OCI-LY7 (cell line): ENCODE data around the gene MMP20. TPM values are rescaled to one million over a fixed set of nuclear protein-coding genes. Genes with fewer than 3 reads are reported as not detected.

Source experiments
- BruUV-seq: library from RNA; stranded (reverse); fragments of 400-500 nt; replicated peaks from 2 replicates; lab custom pipeline; 2021; lab: Mats Ljungman, UMichigan
- CTCF ChIA-PET: fragments of 300-600 bp; sonication (Branson Sonifier 250); formaldehyde crosslinking; loops from one replicate; lab custom pipeline; 2022; ENCODE audit warnings: antibody characterized with exemption; ENCODE audit not compliant: unreplicated experiment; lab: Charles Lee
- POLR2A ChIA-PET: fragments of 300-600 bp; sonication (Branson Sonifier 250); formaldehyde crosslinking; loops from one replicate; lab custom pipeline; 2022; ENCODE audit warnings: antibody characterized with exemption; lab: Charles Lee
- DNase-seq: peaks from one replicate; pipeline ENCODE4 v3.0.0-alpha.2; 2015; ENCODE audit warnings: low spot score
- H2AFZ ChIP-seq: fragments of 200-600 bp; sonication (generic), shearing (Covaris generic); 2 replicates; pipeline ENCODE4 v1.6.1; 2014; ENCODE audit warnings: mild to moderate bottlenecking, antibody characterized with exemption, low read length, moderate library complexity
- H3K27ac ChIP-seq: fragments of 200-600 bp; sonication (generic); 2 replicates; pipeline ENCODE4 v1.5.1; 2014; ENCODE audit warnings: mixed run types, low read depth, mild to moderate bottlenecking, moderate library complexity, low read length, inconsistent platforms; ENCODE audit not compliant: poor library complexity, severe bottlenecking
- H3K36me3 ChIP-seq: fragments of 200-600 bp; sonication (generic); 2 replicates; pipeline ENCODE4 v1.6.1; 2014; ENCODE audit warnings: mild to moderate bottlenecking, antibody characterized with exemption, low read length, moderate library complexity, mixed read lengths; ENCODE audit not compliant: insufficient read depth
- H3K4me1 ChIP-seq: fragments of 200-600 bp; sonication (generic); 2 replicates; pipeline ENCODE4 v1.5.1; 2014; ENCODE audit warnings: mild to moderate bottlenecking, low read length; ENCODE audit not compliant: insufficient read depth, poor library complexity, severe bottlenecking
- H3K4me2 ChIP-seq: fragments of 200-600 bp; sonication (generic); 2 replicates; pipeline ENCODE4 v1.6.1; 2014; ENCODE audit warnings: mild to moderate bottlenecking, low read length
- H3K4me3 ChIP-seq: fragments of 200-600 bp; sonication (generic); 2 replicates; pipeline ENCODE4 v1.5.1; 2014; ENCODE audit warnings: mild to moderate bottlenecking, low read depth, low read length; ENCODE audit not compliant: poor library complexity, severe bottlenecking
- H3K79me2 ChIP-seq: fragments of 200-600 bp; sonication (generic); 2 replicates; pipeline ENCODE4 v1.6.1; 2016; ENCODE audit warnings: low read depth, mild to moderate bottlenecking, low read length, moderate library complexity, mixed read lengths; ENCODE audit not compliant: insufficient read depth
- H3K9me2 ChIP-seq: fragments of 200-600 bp; sonication (generic); 2 replicates; pipeline ENCODE4 v1.6.1; 2016; ENCODE audit warnings: mild to moderate bottlenecking, low read length, mixed read lengths; ENCODE audit not compliant: insufficient read depth
- H3K9me3 ChIP-seq: fragments of 200-600 bp; sonication (generic); 2 replicates; pipeline ENCODE4 v1.6.1; 2014; ENCODE audit warnings: mild to moderate bottlenecking, mixed run types, low read length, mixed read lengths
- H4K20me1 ChIP-seq: fragments of 200-600 bp; sonication (generic); 2 replicates; pipeline ENCODE4 v1.6.1; 2014; ENCODE audit warnings: mild to moderate bottlenecking, antibody characterized with exemption, low read length, moderate library complexity, mixed read lengths; ENCODE audit not compliant: insufficient read depth
- CTCF ChIP-seq: fragments of 200-600 bp; sonication (generic); conservative IDR thresholded peaks from 2 replicates; pipeline ENCODE4 v1.5.1; 2014; ENCODE audit warnings: mild to moderate bottlenecking, antibody characterized with exemption, low read length, moderate library complexity, mixed read lengths
- EZH2phosphoT487 ChIP-seq: fragments of 200-600 bp; sonication (generic); IDR thresholded peaks from 2 replicates; pipeline ENCODE4 v1.6.1; 2018; ENCODE audit warnings: low read depth, borderline replicate concordance, mild to moderate bottlenecking, mixed run types, antibody characterized with exemption, low read length, moderate library complexity, mixed read lengths
- intact Hi-C: fragments of 100-400 bp; cut with micrococcal nuclease; formaldehyde crosslinking; loops from one replicate; pipeline ENCODE4 v1.10.0; 2022; ENCODE audit not compliant: unreplicated experiment
- total RNA-seq, 2 experiments: library from RNA; depleted of rRNA in 1 of 2; stranded (reverse); fragments of >200 nt in 1 of 2; shearing (Covaris generic) in 1 of 2; gene quantifications; 2 replicates each; pipeline ENCODE4 v1.2.3, GENCODE V29; 2014 to 2022

Gene MMP20
- total RNA-seq, 2 experiments from 2014 or later: not detected

- Histone ChIP-seq H3K4me1 (peaks cover 44% of the 10 kb centered on the region), H3K4me2 (peak overlapping the region; percentile 82)
- intact Hi-C loops: no loop called here
These were observed 64.5 kb downstream of the MMP20 start for GRCh38 chr11:102560555-102561011.

GRCh38 chr11:102559839-102560238, 65.3 kb downstream of the MMP20 start:
- intact Hi-C loops: no loop called here
- DNase-seq: peak; percentile 73
- H3K27ac ChIP-seq: peak overlapping the region; percentile 88
- H3K4me1 ChIP-seq: peaks cover 44% of the 10 kb centered on the region
- H2AFZ ChIP-seq: peak overlapping the region; percentile 94
- peaks cover 12% of the 10 kb centered on the region for H3K36me3 ChIP-seq
- H4K20me1 ChIP-seq: no peaks in the 10 kb centered on the region
- H3K9me2 ChIP-seq: no peaks in the 10 kb centered on the region
- ChIA-PET POLR2A (interaction anchor here (0.6 to 2.9 kb wide), 22 partner anchors 9 to 1604 kb away, joined by 3 to 20 read pairs (median 4); partner anchors contain the start of genes CEP126 and PDGFD), CTCF (interaction anchor here (1.4 kb wide), 1 partner anchor 17 kb away, joined by 4 read pairs; no protein-coding TSS in a partner anchor)
- no TSS peak for BruUV-seq
- peaks cover 19% of the 10 kb centered on the region; the same call in 1 of the 2 replicates for H3K9me3 ChIP-seq
- H3K4me3 ChIP-seq: peak overlapping the region; percentile 52
- no peak for TF ChIP-seq CTCF
- no peak for TF ChIP-seq EZH2phosphoT487
- H3K79me2 ChIP-seq: no peaks in the 10 kb centered on the region
- H3K4me2 ChIP-seq: peak overlapping the region; percentile 82

More at GRCh38 chr11:102560555-102561011, 64.5 kb downstream of the MMP20 start:
- H3K79me2 ChIP-seq: no peaks in the 10 kb centered on the region
- no TSS peak for BruUV-seq
- H2AFZ ChIP-seq: peak overlapping the region; percentile 94
- peak overlapping the region; percentile 52 for H3K4me3 ChIP-seq
- H3K27ac ChIP-seq: peak overlapping the region; percentile 88
- POLR2A ChIA-PET: interaction anchor here (0.6 to 2.9 kb wide), 16 partner anchors 9 to 1603 kb away, joined by 3 to 20 read pairs (median 3); partner anchors contain the start of genes CEP126 and PDGFD
- H3K36me3 ChIP-seq: peaks cover 12% of the 10 kb centered on the region
- TF ChIP-seq EZH2phosphoT487: no peak
- TF ChIP-seq CTCF: no peak
- H3K9me3 ChIP-seq: peaks cover 19% of the 10 kb centered on the region; the same call in 1 of the 2 replicates
- no peaks in the 10 kb centered on the region for H4K20me1 ChIP-seq
- DNase-seq: peak; percentile 59
- no peaks in the 10 kb centered on the region for H3K9me2 ChIP-seq
- CTCF ChIA-PET: interaction anchor here (1.4 kb wide), 1 partner anchor 17 kb away, joined by 4 read pairs; no protein-coding TSS in a partner anchor

- no peak overlapping the region for H2AFZ ChIP-seq
- no peaks in the 10 kb centered on the region for H4K20me1 ChIP-seq
- peaks cover 19% of the 10 kb centered on the region; the same call in 1 of the 2 replicates for H3K9me3 ChIP-seq
- ChIA-PET POLR2A (interaction anchor here (0.6 to 1.2 kb wide), 5 partner anchors 12 to 745 kb away, joined by 3 to 4 read pairs (median 3); no protein-coding TSS in a partner anchor), CTCF (interaction anchor here (1.5 kb wide), 1 partner anchor 12 kb away, joined by 6 read pairs; no protein-coding TSS in a partner anchor)
- intact Hi-C loops: no loop called here
- no peak overlapping the region for H3K4me2 ChIP-seq
- no peak overlapping the region for H3K27ac ChIP-seq
- H3K79me2 ChIP-seq: no peaks in the 10 kb centered on the region
- no TSS peak for BruUV-seq
- H3K9me2 ChIP-seq: no peaks in the 10 kb centered on the region
- no peak for TF ChIP-seq CTCF
- TF ChIP-seq EZH2phosphoT487: no peak
- H3K36me3 ChIP-seq: peaks cover 12% of the 10 kb centered on the region
- H3K4me3 ChIP-seq: no peak overlapping the region
- no peak for DNase-seq
- H3K4me1 ChIP-seq: peaks cover 15% of the 10 kb centered on the region
These were observed 70.0 kb downstream of the MMP20 start for GRCh38 chr11:102555091-102555490.
